Limb (tissue), 2 donors: ENCODE measurements around the gene NOC2L.

ENCODE experiments used
- DNase-seq, 2 donors: peaks; one replicate each; pipeline ENCODE4 v3.0.0-alpha.2; 2016; ENCODE audit errors: extremely low spot score in 2 of 2

The NOC2L gene

GRCh38 chr1:942864-943533 lies 16.1 kb downstream of the NOC2L start:
- DNase-seq, result peak in 1 of 2 donors; percentile 76

- no peak for DNase-seq
Measured at GRCh38 chr1:942411-942821, 16.6 kb downstream of the NOC2L start.

- peak; percentile 79 to 88 for DNase-seq
Measured at GRCh38 chr1:941588-942383, 17.3 kb downstream of the NOC2L start.

GRCh38 chr1:941015-941587 lies 18.0 kb downstream of the NOC2L start:
- DNase-seq, result no peak

GRCh38 chr1:940107-941014 lies 18.7 kb downstream of the NOC2L start:
- peak; percentile 62 to 89 for DNase-seq

- no peak for DNase-seq
Measured at GRCh38 chr1:939511-940106, 19.4 kb downstream of the NOC2L start.

GRCh38 chr1:938711-939489 lies 20.2 kb downstream of the NOC2L start:
- DNase-seq, result no peak

GRCh38 chr1:938088-938683 lies 20.9 kb downstream of the NOC2L start:
- no peak for DNase-seq

- DNase-seq, result no peak
Measured at GRCh38 chr1:937521-937920, 21.5 kb downstream of the NOC2L start.

- no peak for DNase-seq
Measured at GRCh38 chr1:936348-937264, 22.4 kb downstream of the NOC2L start.

- DNase-seq, result peak in 1 of 2 donors; percentile 79
Measured at GRCh38 chr1:935751-936231, 23.3 kb downstream of the NOC2L start.

- DNase-seq, result no peak
Measured at GRCh38 chr1:934991-935750, 23.9 kb downstream of the NOC2L start.

GRCh38 chr1:933603-933940 lies 25.5 kb downstream of the NOC2L start:
- no peak for DNase-seq

GRCh38 chr1:932776-933602 lies 26.1 kb downstream of the NOC2L start:
- DNase-seq, result no peak

GRCh38 chr1:932173-932510 lies 26.9 kb downstream of the NOC2L start:
- no peak for DNase-seq

GRCh38 chr1:931380-932172 lies 27.5 kb downstream of the NOC2L start:
- DNase-seq, result no peak
